GM06990 (cell line): ENCODE data around the gene TMEM117.

Experiments used
- DNase-seq: peaks from one replicate; pipeline ENCODE4 v3.0.0-alpha.2; 2011; ENCODE audit not compliant: insufficient read length; ENCODE audit errors: extremely low read depth
- H3K27me3 ChIP-seq: replicated peaks from 2 replicates; pipeline ENCODE4 v1.6.0; 2011; ENCODE audit warnings: low read length; ENCODE audit not compliant: control insufficient read depth, insufficient read depth
- H3K36me3 ChIP-seq: 2 replicates; pipeline ENCODE4 v1.5.1; 2011; ENCODE audit warnings: low read length; ENCODE audit not compliant: control insufficient read depth, insufficient read depth
- H3K4me3 ChIP-seq: replicated peaks from 2 replicates; pipeline ENCODE4 v1.5.1; 2011; ENCODE audit warnings: low read depth, mild to moderate bottlenecking, control low read depth, low read length
- CTCF ChIP-seq: IDR thresholded peaks from 2 replicates; pipeline ENCODE4 v1.5.1; 2011; ENCODE audit warnings: low read length, control low read depth, mild to moderate bottlenecking, inconsistent platforms; ENCODE audit not compliant: insufficient read depth, poor library complexity, severe bottlenecking

Gene TMEM117

GRCh38 chr12:44229846-44230245 is 394.0 kb downstream of the TMEM117 start:
- H3K27me3 ChIP-seq, result no peaks in the 10 kb centered on the region
- H3K36me3 ChIP-seq, result no peaks in the 10 kb centered on the region
- H3K4me3 ChIP-seq, result no peak overlapping the region
- TF ChIP-seq CTCF, result no peak
- no peak for DNase-seq

GRCh38 chr12:44235674-44236073 is 399.8 kb downstream of the TMEM117 start:
- H3K36me3 ChIP-seq, result no peaks in the 10 kb centered on the region
- H3K27me3 ChIP-seq, result no peaks in the 10 kb centered on the region
- DNase-seq, result no peak
- TF ChIP-seq CTCF, result no peak
- H3K4me3 ChIP-seq, result no peak overlapping the region

DNA sequence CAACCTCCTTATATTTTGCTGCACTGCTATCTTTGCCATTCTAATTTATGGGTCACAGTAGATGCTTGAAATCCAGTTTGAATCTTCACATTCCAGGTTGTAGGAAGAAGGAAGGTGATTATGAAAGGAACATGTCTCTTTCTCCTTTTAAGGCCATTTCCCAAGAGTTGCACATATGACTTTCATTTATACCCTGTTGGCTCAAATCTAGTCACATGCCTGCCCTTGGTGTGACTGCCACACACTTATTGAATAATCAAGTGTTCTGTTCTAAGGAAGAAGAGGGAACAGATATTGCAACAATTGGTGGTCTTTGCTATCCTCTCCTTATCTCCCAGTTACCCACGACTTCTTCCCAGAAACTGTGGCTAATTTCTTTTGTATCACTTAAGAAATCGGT is 404.3 kb downstream of the TMEM117 start:
- Histone ChIP-seq H3K27me3 (no peaks in the 10 kb centered on the region), H3K36me3 (no peaks in the 10 kb centered on the region), H3K4me3 (no peak overlapping the region)
- no peak for TF ChIP-seq CTCF
- DNase-seq, result no peak

- Histone ChIP-seq H3K27me3 (no peaks in the 10 kb centered on the region), H3K4me3 (no peak overlapping the region), H3K36me3 (no peaks in the 10 kb centered on the region)
- no peak for TF ChIP-seq CTCF
- no peak for DNase-seq
These were observed 410.1 kb downstream of the TMEM117 start for GRCh38 chr12:44245932-44246331.

- no peaks in the 10 kb centered on the region for H3K36me3 ChIP-seq
- H3K4me3 ChIP-seq, result no peak overlapping the region
- no peak for TF ChIP-seq CTCF
- H3K27me3 ChIP-seq, result no peaks in the 10 kb centered on the region
- DNase-seq, result no peak
These were observed 410.7 kb downstream of the TMEM117 start for GRCh38 chr12:44246482-44247105.

DNA sequence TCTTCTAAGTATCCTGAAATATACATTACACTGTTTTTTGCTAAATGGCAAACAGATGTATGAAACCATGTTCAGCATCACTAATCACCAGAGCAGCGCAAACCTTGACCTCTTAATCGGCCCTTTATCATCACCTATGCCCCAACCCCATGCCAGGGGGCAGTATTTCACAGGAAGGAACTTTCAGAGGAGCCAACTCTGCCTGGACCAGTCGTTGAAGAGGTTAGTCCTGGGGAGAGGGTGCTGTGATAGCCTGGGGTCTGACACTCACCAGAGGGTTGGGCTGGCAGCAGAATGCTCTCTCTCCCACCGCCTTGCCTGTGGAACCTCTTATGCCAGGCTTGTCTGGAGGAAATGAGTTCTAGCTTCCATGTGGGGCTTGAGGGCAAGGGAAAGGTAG is 411.7 kb downstream of the TMEM117 start:
- TF ChIP-seq CTCF, result no peak
- no peaks in the 10 kb centered on the region for H3K36me3 ChIP-seq
- DNase-seq, result no peak
- no peaks in the 10 kb centered on the region for H3K27me3 ChIP-seq
- no peak overlapping the region for H3K4me3 ChIP-seq
